Stimulated activated CD8-positive, alpha-beta memory T cell treated with anti-CD3 and anti-CD28 coated beads, Interleukin-15, amount 100 ng/mL, for 4 hours (primary cell): Measurements from ENCODE around the gene SYF2.
"Not testable (repeated sequence)": the region's sequence is repeated elsewhere in the genome, so short reads cannot be mapped to it uniquely, and the experiment has no call there.

Source experiments
- DNase-seq, 2 donors: peaks; one replicate each; pipeline ENCODE4 v3.0.0-alpha.2; 2020; ENCODE audit warnings: low read depth in 2 of 2

The SYF2 gene

GRCh38 chr1:25246600-25247023 lies 14.3 kb upstream of the SYF2 start:
- peak in 1 of 2 donors; percentile 10 for DNase-seq

- no peak for DNase-seq
These were observed 13.7 kb upstream of the SYF2 start for GRCh38 chr1:25245809-25246599.

- no peak for DNase-seq
These were observed 13.1 kb upstream of the SYF2 start for GRCh38 chr1:25245393-25245792.

GRCh38 chr1:25243907-25244306 lies 11.6 kb upstream of the SYF2 start:
- DNase-seq = no peak

GRCh38 chr1:25239681-25240541 lies 7.6 kb upstream of the SYF2 start:
- DNase-seq = peak; percentile 62 to 73

GRCh38 chr1:25238046-25238445 lies 5.7 kb upstream of the SYF2 start:
- no peak for DNase-seq

- not testable (repeated sequence) for DNase-seq
These were observed 4.0 kb upstream of the SYF2 start for GRCh38 chr1:25236261-25236660.

GRCh38 chr1:25235411-25235810 lies 3.1 kb upstream of the SYF2 start:
- DNase-seq = not testable (repeated sequence)

- no peak for DNase-seq
These were observed 823 bp upstream of the SYF2 start for GRCh38 chr1:25232866-25233784.

- no peak for DNase-seq
These were observed 8.8 kb downstream of the SYF2 start for GRCh38 chr1:25223471-25223870.

- DNase-seq = no peak
These were observed 9.7 kb downstream of the SYF2 start for GRCh38 chr1:25222606-25223005.

- no peak for DNase-seq
These were observed 11.6 kb downstream of the SYF2 start for GRCh38 chr1:25220666-25221065.

GRCh38 chr1:25219661-25220251 lies 12.5 kb downstream of the SYF2 start:
- DNase-seq = no peak

- no peak for DNase-seq
These were observed 14.6 kb downstream of the SYF2 start for GRCh38 chr1:25217598-25218232.

GRCh38 chr1:25217015-25217414 lies 15.3 kb downstream of the SYF2 start:
- no peak for DNase-seq

GRCh38 chr1:25216123-25216522 lies 16.2 kb downstream of the SYF2 start:
- no peak for DNase-seq

- no peak for DNase-seq
These were observed 19.6 kb downstream of the SYF2 start for GRCh38 chr1:25212725-25213124.

GRCh38 chr1:25210728-25211127 lies 21.6 kb downstream of the SYF2 start:
- no peak for DNase-seq

- no peak for DNase-seq
These were observed 22.8 kb downstream of the SYF2 start for GRCh38 chr1:25209516-25209915.

- no peak for DNase-seq
These were observed 23.6 kb downstream of the SYF2 start for GRCh38 chr1:25208561-25209222.
